Activated naive CD4-positive, alpha-beta T cell treated with anti-CD3 and anti-CD28 coated beads, Interleukin-2, amount 50 U/mL, for 24 hours (primary cell): ENCODE data around the gene QPRT.
A peak's percentile ranks its signal among the peaks of the same experiment; 100 is the strongest.
"Not testable (repeated sequence)": the region's sequence is repeated elsewhere in the genome, so short reads cannot be mapped to it uniquely, and the experiment has no call there.

Source experiments
- H3K27ac Mint-ChIP-seq: one replicate; pipeline ENCODE4 v1.8.0; 2021; ENCODE audit warnings: mild to moderate bottlenecking, mixed read lengths
- H3K27me3 Mint-ChIP-seq: one replicate; pipeline ENCODE4 v1.8.0; 2021; ENCODE audit warnings: mixed read lengths
- H3K36me3 Mint-ChIP-seq: one replicate; pipeline ENCODE4 v1.8.0; 2021; ENCODE audit warnings: mixed read lengths
- H3K4me1 Mint-ChIP-seq: one replicate; pipeline ENCODE4 v1.8.0; 2021; ENCODE audit warnings: mixed read lengths
- H3K4me3 Mint-ChIP-seq: one replicate; pipeline ENCODE4 v1.8.0; 2021; ENCODE audit warnings: mild to moderate bottlenecking, mixed read lengths
- H3K9me3 Mint-ChIP-seq: one replicate; pipeline ENCODE4 v1.8.0; 2021; ENCODE audit warnings: mixed read lengths

The QPRT gene

DNA sequence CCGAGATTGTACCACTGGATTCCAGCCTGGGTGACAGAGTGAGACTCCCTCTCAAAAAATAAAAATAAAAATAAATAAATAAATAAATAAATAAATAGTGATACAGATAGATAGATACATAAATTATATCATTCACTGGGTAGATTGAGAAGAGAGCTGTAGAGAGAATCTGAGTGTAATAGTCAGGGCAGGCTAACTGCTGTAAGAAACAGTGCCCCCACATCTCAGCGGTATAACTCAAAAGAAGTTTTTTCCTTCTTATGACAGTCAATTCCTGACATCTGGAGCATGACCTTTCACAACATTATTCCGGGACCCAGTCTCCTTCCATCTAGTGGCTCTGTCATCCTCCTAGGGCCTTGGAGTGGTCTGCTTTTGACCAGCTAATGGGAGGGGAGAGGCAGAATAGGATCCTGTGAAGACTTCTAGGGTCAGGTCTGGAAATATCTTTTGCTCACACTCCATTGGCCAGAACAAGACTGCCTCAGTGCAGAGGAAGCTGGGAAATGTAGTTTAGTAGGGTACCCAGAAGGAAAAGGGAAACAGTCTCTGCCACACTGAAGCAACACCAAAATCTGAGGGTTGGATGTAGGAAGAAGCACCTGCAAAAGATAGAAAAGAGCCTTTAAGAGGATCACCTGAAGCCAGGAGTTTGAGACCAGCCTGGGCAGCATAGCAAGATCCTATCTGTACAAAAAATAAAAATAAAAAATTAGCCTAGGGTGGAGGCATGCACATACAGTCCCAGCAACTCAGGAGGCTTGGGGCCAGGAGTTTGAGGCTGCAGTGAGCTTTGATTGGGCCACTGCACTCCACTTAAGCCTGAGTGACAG lies 3.0 kb upstream of the QPRT start:
- Mint-ChIP-seq H3K27me3 (no peaks in the 10 kb centered on the region), H3K9me3 (no peaks in the 10 kb centered on the region), H3K4me1 (peaks cover 25% of the 10 kb centered on the region), H3K27ac (no peak overlapping the region), H3K36me3 (no peaks in the 10 kb centered on the region), H3K4me3 (no peak overlapping the region)

DNA sequence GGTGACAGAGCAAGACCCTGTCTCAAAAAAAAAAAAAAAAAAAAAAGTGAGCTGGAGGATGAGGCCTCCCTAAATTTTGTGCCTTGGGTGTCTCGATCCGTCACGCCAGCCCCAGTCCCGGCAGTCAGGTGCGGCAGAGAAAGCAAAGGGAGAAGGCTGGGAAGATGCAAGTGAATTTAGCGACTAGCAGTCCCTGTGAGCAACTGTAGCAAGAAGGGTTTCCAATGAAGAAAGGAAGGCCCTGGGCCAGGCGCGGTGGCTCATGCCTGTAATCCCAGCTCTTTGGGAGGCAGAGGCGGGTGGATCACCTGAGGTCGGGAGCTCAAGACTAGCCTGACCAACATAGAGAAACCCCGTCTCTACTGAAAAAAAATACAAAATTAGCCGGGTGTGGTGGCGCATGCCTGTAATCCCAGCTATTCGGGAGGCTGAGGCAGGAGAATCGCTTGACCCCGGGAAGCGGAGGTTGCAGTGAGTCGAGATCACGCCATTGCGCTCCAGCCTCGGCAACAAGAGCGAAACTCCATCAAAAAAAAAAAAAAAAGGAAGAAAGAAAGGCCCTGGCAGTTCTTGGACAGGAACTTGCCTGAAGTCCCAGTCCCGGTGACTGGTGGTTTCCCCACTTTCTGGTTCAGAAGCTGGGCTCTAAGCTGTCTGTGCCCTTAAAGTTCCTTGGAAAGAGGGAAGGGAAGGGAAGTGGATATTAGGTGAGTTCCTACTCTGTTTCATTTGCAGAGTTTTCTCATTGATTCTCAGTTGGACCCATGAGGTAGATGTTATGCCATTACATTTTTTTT lies 1.8 kb upstream of the QPRT start:
- Mint-ChIP-seq H3K27ac (no peak overlapping the region), H3K27me3 (no peaks in the 10 kb centered on the region), H3K4me3 (no peak overlapping the region), H3K9me3 (no peaks in the 10 kb centered on the region), H3K4me1 (peaks cover 21% of the 10 kb centered on the region), H3K36me3 (no peaks in the 10 kb centered on the region)

DNA sequence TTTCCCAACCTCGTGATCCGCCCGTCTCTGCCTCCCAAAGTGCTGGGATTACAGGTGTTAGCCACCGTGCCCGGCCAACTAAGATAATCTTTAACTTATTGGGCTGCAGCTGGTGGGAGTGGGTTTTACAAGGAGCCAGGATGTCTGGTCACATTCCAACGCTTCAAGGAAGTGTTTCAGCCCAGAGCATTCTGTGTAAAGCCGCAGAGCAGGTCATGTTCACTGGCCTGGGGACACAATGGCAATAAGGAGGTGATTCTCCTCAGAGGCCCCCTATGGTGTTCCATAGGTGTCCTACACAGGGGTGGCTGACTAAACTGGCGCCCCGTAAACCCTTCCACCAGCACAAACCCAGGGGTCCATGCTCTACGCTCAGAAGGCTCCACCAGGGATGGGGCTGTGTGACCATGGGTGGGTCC lies 1.2 kb downstream of the QPRT start:
- Mint-ChIP-seq H3K4me3 (no peak overlapping the region), H3K9me3 (no peaks in the 10 kb centered on the region), H3K36me3 (no peaks in the 10 kb centered on the region), H3K27me3 (no peaks in the 10 kb centered on the region), H3K4me1 (peaks cover 16% of the 10 kb centered on the region), H3K27ac (no peak overlapping the region)

DNA sequence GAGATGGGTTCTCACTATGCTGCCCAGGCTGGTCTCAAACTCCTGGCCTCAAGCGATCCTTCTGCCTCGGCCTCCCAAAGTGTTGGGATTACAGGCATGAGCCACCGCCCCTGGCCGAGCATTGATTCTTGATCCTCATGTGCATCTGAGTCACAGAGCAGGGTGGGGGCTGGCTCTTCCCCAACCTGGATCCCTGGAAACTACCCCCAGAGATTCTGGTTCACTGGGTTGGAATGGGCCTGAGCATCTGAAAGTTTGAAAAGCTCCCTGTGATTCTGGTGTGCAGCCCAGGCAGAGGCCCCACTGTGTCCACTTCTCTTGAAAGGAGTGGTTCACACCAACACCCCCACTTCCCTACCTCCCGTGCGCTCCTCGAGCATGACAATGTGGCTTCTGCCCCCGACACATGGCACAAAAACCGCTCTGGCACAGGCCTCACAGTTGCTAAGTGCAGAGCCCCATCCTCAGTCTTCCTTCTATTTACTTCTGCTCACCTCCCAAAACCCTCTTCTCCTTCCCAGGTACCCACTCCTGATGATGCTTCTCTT lies 4.6 kb downstream of the QPRT start:
- Mint-ChIP-seq H3K9me3 (no peaks in the 10 kb centered on the region), H3K4me1 (peaks cover 24% of the 10 kb centered on the region), H3K36me3 (no peaks in the 10 kb centered on the region), H3K27me3 (no peaks in the 10 kb centered on the region), H3K27ac (no peak overlapping the region), H3K4me3 (no peak overlapping the region)

DNA sequence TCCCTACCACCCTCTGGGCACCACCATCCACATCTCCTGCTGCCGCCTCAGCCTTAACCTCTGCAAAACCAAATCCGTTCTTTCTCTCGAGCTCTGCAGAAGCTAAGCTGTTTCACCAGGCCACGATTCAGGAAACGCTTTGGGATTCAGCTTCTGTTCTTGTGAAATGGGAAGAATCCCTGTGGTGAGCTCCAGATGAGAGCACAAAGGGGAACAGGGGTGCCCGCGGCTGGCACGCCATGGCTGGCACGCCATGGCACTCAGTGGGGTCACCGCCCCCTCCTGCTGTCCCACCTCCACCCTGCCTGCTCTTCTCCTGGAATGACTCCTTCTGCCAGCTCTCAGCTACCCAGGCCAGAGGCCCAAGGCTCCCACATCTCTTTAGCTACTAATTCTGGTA lies 5.7 kb downstream of the QPRT start:
- Mint-ChIP-seq H3K4me3 (no peak overlapping the region), H3K27me3 (no peaks in the 10 kb centered on the region), H3K4me1 (peaks cover 18% of the 10 kb centered on the region), H3K9me3 (no peaks in the 10 kb centered on the region), H3K36me3 (no peaks in the 10 kb centered on the region), H3K27ac (no peak overlapping the region)

DNA sequence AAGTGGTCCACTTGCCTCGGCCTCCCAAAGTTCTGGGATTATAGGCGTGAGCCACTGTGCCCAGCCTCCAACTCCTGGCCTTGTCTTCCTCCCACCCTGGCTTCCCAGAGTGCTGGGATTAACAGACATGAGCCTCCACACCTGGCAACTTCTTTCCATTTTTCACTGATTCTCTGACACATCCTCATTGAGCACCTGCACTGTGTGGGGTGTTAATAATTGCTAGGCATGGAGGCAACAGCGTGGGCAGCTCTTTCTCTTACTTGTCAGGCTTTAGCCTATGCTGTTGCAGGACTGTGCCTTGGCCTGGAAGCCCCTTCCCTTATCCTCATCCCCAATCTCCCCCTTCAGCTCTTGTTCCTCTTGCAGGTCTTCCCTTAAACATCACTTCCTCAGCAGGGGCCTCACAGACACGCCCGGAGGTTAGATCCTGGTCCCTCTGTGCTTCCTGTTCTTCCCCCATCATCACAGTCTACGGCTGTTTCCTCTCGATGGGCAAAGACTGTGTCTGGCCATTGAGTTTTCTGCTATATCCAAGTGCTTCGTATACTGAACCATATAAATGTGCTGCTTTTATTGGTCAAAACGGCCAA lies 7.9 kb downstream of the QPRT start:
- Mint-ChIP-seq H3K9me3 (no peaks in the 10 kb centered on the region), H3K4me3 (peak overlapping the region; percentile 33), H3K27me3 (no peaks in the 10 kb centered on the region), H3K27ac (peak overlapping the region; percentile 19), H3K4me1 (peaks cover 19% of the 10 kb centered on the region), H3K36me3 (no peaks in the 10 kb centered on the region)

DNA sequence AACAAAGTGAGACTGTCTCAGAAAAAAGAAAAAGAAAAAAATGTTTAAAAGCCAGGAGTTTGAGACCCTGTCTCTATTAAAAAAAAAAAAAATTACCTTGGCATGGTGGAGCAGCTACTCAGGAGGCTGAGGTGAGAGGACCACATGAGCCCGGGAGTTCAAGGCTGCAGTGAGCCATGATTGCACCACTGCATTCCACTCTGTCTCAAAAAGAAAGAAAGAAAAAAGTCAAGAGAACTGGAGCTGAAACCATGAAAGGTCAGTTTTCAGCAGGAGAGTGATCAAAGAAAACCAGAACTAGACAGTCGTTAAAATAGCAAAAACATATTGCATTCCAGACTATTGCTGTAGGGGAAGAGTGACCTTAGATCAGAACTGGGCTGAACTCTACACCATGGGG lies 8.8 kb downstream of the QPRT start:
- Mint-ChIP-seq H3K27ac (no peak overlapping the region), H3K27me3 (no peaks in the 10 kb centered on the region), H3K4me1 (peaks cover 19% of the 10 kb centered on the region), H3K9me3 (no peaks in the 10 kb centered on the region), H3K4me3 (no peak overlapping the region), H3K36me3 (no peaks in the 10 kb centered on the region)

DNA sequence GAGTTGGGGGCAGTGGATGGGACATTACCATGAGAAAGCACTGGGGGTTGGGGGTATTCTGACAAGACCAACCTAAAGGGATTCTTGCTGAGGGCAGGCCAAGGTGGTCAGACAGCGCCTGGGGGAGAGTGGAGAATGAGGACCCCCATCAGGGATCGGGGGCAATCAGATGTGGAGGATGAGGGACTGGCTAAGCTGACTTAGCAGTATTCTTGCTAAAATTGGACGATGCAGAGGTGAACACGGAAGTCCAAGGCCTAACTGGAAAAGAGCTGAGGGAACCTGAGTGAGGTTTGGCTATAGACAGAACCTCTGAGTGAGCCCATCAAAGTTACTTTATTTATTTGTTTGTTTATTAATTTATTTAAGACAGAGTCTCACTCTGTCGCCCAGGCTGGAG lies 9.2 kb downstream of the QPRT start:
- H3K4me1 Mint-ChIP-seq = peaks cover 19% of the 10 kb centered on the region
- no peaks in the 10 kb centered on the region for H3K27me3 Mint-ChIP-seq
- no peaks in the 10 kb centered on the region for H3K36me3 Mint-ChIP-seq
- H3K4me3 Mint-ChIP-seq = no peak overlapping the region
- H3K27ac Mint-ChIP-seq = no peak overlapping the region
- no peaks in the 10 kb centered on the region for H3K9me3 Mint-ChIP-seq

DNA sequence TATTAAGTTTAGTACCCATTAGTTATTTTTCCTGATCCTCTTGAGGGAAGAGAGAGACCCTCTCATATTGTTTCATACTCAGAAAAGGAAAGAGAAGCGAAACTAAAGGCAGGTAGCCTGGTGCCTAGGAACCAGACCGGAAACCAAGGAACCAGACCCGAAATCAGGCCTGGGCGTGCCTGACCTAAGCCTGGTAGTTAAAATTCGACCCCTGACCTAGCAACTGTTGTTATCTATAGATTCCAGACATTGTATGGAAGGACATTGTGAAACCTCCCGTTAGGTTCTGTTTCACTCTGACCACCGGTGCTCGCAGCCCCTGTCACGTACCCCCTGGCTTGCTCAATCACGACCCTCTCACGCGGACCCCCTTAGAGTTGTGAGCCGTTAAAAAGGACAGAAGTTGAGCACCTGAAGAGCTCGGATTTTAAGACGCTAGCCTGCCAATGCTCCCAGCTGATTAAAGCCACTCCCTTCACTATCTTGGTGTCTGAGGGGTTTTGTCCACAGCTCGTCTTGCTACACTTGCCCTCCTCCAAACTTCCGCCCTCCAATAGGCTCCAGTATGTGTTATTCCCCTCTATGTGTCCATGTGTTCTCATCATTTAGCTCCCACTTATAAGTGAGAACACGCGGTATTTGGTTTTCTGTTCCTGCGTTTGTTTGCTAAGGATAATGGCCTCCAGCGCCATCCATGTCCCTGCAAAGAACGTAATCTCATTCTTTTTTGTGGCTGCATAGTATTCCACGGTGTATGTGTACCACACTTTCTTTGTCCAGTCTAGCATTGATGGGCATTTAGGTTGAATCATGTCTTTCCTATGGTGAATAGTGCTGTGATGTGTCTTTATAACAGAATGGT lies 10.7 kb downstream of the QPRT start:
- not testable (repeated sequence) for H3K27ac Mint-ChIP-seq, H3K27me3 Mint-ChIP-seq, H3K36me3 Mint-ChIP-seq, H3K9me3 Mint-ChIP-seq, H3K4me3 Mint-ChIP-seq
- H3K4me1 Mint-ChIP-seq = peaks cover 19% of the 10 kb centered on the region

DNA sequence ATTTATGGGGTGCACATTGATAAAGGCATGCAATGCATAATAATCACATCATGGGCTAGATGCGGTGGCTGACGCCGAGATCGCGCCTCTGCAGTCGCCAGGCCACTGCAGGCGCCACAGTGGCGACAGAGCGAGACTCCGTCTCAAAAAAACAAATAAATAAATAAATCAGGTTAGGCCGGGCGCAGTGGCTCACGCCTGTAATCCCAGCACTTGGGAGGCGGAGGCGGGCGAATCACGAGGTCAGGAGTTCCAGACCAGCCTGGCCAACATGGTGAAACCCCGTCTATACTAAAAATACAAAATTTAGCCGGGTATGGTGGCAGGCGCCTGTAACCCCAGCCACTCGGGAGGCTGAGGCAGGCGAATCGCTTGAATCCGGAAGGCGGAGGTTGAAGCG lies 13.6 kb downstream of the QPRT start:
- H3K36me3 Mint-ChIP-seq, H3K4me1 Mint-ChIP-seq, H3K27ac Mint-ChIP-seq, H3K4me3 Mint-ChIP-seq, H3K9me3 Mint-ChIP-seq, H3K27me3 Mint-ChIP-seq: not testable (repeated sequence)

DNA sequence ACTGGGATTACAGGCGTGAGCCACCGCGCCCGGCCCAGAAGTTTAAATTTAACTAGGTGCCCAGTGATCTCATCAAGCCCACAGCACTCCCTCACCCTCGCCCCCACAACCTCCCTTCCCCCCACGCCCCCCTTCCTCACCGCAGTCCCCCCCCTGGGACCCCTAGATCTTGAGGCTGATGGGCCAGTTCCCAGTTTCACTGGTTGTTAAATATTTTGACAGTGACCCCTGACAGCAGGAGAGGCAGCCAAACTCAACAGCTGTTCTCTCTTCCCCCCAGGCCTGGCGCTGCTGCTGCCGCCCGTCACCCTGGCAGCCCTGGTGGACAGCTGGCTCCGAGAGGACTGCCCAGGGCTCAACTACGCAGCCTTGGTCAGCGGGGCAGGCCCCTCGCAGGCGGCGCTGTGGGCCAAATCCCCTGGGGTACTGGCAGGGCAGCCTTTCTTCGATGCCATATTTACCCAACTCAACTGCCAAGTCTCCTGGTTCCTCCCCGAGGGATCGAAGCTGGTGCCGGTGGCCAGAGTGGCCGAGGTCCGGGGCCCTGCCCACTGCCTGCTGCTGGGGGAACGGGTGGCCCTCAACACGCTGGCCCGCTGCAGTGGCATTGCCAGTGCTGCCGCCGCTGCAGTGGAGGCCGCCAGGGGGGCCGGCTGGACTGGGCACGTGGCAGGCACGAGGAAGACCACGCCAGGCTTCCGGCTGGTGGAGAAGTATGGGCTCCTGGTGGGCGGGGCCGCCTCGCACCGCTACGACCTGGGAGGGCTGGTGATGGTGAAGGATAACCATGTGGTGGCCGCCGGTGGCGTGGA lies 15.6 kb downstream of the QPRT start:
- H3K9me3 Mint-ChIP-seq = no peaks in the 10 kb centered on the region
- no peak overlapping the region for H3K27ac Mint-ChIP-seq
- H3K36me3 Mint-ChIP-seq = no peaks in the 10 kb centered on the region
- no peak overlapping the region for H3K4me3 Mint-ChIP-seq
- H3K27me3 Mint-ChIP-seq = no peaks in the 10 kb centered on the region
- H3K4me1 Mint-ChIP-seq = peaks cover 11% of the 10 kb centered on the region

DNA sequence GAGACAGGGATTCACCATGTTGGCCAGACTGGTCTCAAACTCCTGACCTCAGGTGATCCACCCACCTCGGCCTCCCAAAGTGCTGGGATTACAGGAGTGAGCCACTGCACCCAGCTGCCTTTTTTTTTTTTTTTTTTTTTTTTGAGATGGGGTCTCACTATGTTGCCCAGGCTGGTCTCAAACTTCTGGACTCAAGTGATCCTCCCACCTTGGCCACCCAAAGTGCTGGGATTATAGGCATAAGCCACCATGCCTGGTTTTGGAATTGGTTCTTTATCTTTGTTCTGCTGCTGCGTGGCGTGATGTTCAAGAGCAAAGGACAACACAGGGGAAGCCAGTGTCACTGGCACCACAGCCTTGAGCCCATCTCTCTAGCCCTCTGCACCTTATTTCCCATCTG lies 16.7 kb downstream of the QPRT start:
- peaks cover 14% of the 10 kb centered on the region for H3K4me1 Mint-ChIP-seq
- not testable (repeated sequence) for H3K36me3 Mint-ChIP-seq, H3K27ac Mint-ChIP-seq, H3K27me3 Mint-ChIP-seq, H3K9me3 Mint-ChIP-seq, H3K4me3 Mint-ChIP-seq

DNA sequence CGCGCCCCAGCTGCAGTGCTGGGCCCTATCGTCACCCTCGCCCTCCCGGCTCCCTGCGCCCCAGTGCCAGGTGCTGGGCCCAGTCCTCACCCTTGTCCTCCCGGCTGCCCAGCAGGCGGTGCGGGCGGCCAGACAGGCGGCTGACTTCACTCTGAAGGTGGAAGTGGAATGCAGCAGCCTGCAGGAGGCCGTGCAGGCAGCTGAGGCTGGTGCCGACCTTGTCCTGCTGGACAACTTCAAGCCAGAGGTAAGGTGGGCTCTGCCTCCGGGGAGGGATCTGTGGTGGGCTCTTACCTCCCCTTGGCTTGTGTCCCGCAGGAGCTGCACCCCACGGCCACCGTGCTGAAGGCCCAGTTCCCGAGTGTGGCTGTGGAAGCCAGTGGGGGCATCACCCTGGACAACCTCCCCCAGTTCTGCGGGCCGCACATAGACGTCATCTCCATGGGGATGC lies 17.9 kb downstream of the QPRT start:
- no peaks in the 10 kb centered on the region for H3K36me3 Mint-ChIP-seq
- H3K27ac Mint-ChIP-seq = no peak overlapping the region
- H3K4me1 Mint-ChIP-seq = peaks cover 21% of the 10 kb centered on the region
- H3K27me3 Mint-ChIP-seq = no peaks in the 10 kb centered on the region
- no peak overlapping the region for H3K4me3 Mint-ChIP-seq
- H3K9me3 Mint-ChIP-seq = no peaks in the 10 kb centered on the region

DNA sequence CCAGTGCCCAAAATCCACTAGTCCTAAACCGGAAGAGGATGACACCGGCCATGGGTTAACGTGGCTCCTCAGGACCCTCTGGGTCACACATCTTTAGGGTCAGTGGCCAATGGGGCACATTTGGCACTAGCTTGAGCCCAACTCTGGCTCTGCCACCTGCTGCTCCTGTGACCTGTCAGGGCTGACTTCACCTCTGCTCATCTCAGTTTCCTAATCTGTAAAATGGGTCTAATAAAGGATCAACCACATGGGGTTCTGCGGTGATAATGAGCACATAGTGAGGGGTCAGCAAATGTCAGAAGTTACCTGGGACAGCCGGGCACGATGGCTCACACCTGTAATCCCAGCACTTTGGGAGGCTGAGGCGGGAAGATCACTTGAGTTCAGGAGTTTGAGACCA lies 18.4 kb downstream of the QPRT start:
- peaks cover 25% of the 10 kb centered on the region for H3K4me1 Mint-ChIP-seq
- no peaks in the 10 kb centered on the region for H3K27me3 Mint-ChIP-seq
- H3K9me3 Mint-ChIP-seq = no peaks in the 10 kb centered on the region
- no peaks in the 10 kb centered on the region for H3K36me3 Mint-ChIP-seq
- H3K4me3 Mint-ChIP-seq = no peak overlapping the region
- no peak overlapping the region for H3K27ac Mint-ChIP-seq
